Activated T-cell treated with anti-CD3 and anti-CD28 coated beads, Interleukin-2, amount 50 U/mL, for 1 hour (primary cell): ENCODE results near the gene SOX9.

Experiments
- DNase-seq: peaks from one replicate; pipeline ENCODE4 v3.0.0-alpha.2; 2020

The SOX9 gene

GRCh38 chr17:72163474-72163873 is 42.7 kb downstream of the SOX9 start:
- no peak for DNase-seq

GRCh38 chr17:72164158-72164739 is 43.4 kb downstream of the SOX9 start:
- DNase-seq = no peak

- DNase-seq = no peak
Observed at GRCh38 chr17:72165192-72165866, 44.5 kb downstream of the SOX9 start.

GRCh38 chr17:72165867-72166439 is 45.1 kb downstream of the SOX9 start:
- DNase-seq = no peak

GRCh38 chr17:72167593-72167992 is 46.8 kb downstream of the SOX9 start:
- no peak for DNase-seq

GRCh38 chr17:72169823-72170222 is 49.0 kb downstream of the SOX9 start:
- no peak for DNase-seq

GRCh38 chr17:72171703-72172667 is 51.2 kb downstream of the SOX9 start:
- DNase-seq = no peak

GRCh38 chr17:72173499-72174116 is 52.8 kb downstream of the SOX9 start:
- no peak for DNase-seq

GRCh38 chr17:72175263-72175662 is 54.4 kb downstream of the SOX9 start:
- DNase-seq = no peak
